ENCODE results near the gene AKT1. TPM values are rescaled to one million over a fixed set of nuclear protein-coding genes. Genes with fewer than 3 reads are reported as not detected.

The AKT1 gene
- total RNA-seq, 6 experiments from 2014 or later, result 66.7 to 92.1 (median 83.9) TPM

- H3K27me3 ChIP-seq, result no peaks in the 10 kb centered on the region
- no peak for TF ChIP-seq CTCF (IDR thresholded peaks at IDR 0.05)
- TF ChIP-seq POLR2A (IDR thresholded peaks at IDR 0.05), result no peak
- 93% methylated on average over 8 of the region's 16 CpGs for WGBS (ENCODE audit: insufficient coverage, low coverage, low lambda C conversion rate, missing lambda C conversion rate)
- peaks cover 0 to 18% (median 5%) of the 10 kb centered on the region in 4 donors for H3K36me3 ChIP-seq
- H3K9me3 ChIP-seq, result no peaks in the 10 kb centered on the region
- no peak overlapping the region for H3K4me3 ChIP-seq
- no peaks in the 10 kb centered on the region for H3K4me1 ChIP-seq
- DNase-seq (no peak), ATAC-seq (no peak)
- intact Hi-C loops (cut with DNase I), result no loop called here
- H3K27ac ChIP-seq, result no peak overlapping the region
These were observed 18.4 kb downstream of the AKT1 start for GRCh38 chr14:104776961-104777807.

DNA sequence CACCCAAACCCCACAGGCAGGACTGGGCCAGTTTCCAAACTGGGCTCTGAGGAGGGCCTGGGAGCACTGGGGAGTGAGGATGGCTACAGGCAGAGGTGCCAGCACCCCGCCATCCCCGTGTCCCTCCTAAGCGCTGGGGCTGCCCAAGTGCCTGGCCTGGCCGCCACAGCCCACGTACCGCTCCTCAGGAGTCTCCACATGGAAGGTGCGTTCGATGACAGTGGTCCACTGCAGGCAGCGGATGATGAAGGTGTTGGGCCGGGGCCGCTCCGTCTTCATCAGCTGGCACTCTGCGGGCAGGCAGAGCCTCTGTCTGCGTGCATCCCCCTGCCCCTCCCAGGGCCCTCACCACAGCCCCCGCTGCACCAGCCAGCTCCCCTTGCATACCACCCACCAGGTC lies 19.1 kb downstream of the AKT1 start:
- intact Hi-C loops (cut with DNase I), result no loop called here
- Histone ChIP-seq H3K36me3 (peaks cover 0 to 23% (median 10%) of the 10 kb centered on the region in 4 donors), H3K4me1 (no peaks in the 10 kb centered on the region), H3K4me3 (no peak overlapping the region), H3K9me3 (no peaks in the 10 kb centered on the region), H3K27ac (no peak overlapping the region), H3K27me3 (no peaks in the 10 kb centered on the region)
- ATAC-seq (no peak), DNase-seq (no peak)
- no CpG with 5 or more reads among the region's 15 CpGs for WGBS (ENCODE audit: insufficient coverage, low coverage, low lambda C conversion rate, missing lambda C conversion rate)
- TF ChIP-seq CTCF (IDR thresholded peaks at IDR 0.05) (no peak), POLR2A (IDR thresholded peaks at IDR 0.05) (no peak)

DNA sequence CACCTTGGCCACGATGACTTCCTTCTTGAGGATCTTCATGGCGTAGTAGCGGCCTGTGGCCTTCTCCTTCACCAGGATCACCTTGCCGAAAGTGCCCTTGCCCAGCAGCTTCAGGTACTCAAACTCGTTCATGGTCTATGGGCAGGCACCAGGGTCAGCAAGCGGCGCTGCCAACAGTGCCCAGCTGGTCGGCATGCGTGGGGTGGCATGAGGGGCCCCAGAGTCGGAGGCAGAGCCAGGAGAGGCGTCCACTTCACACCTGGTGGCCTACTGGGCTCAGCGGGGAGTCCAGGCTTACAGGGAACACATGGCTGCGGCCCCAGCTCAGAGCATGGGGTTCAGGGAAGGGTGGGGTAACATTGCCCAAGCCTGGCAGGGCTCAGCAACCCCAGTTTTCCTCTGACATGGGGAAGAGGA lies 20.5 kb downstream of the AKT1 start:
- Histone ChIP-seq H3K36me3 (peaks cover 0 to 28% (median 11%) of the 10 kb centered on the region in 4 donors), H3K9me3 (no peaks in the 10 kb centered on the region), H3K4me3 (no peak overlapping the region), H3K4me1 (no peaks in the 10 kb centered on the region), H3K27me3 (no peaks in the 10 kb centered on the region), H3K27ac (no peak overlapping the region)
- 100% methylated on average over 8 of the region's 13 CpGs for WGBS (ENCODE audit: insufficient coverage, low coverage, low lambda C conversion rate, missing lambda C conversion rate)
- TF ChIP-seq POLR2A (IDR thresholded peaks at IDR 0.05) (no peak), CTCF (IDR thresholded peaks at IDR 0.05) (no peak)
- intact Hi-C loops (cut with DNase I), result no loop called here
- DNase-seq, result no peak
- ATAC-seq, result no peak

- H3K27ac ChIP-seq, result no peak overlapping the region
- WGBS (ENCODE audit: insufficient coverage, low coverage, low lambda C conversion rate, missing lambda C conversion rate), result 87% methylated on average over 6 of the region's 20 CpGs
- no peaks in the 10 kb centered on the region for H3K9me3 ChIP-seq
- DNase-seq, result no peak
- TF ChIP-seq CTCF (IDR thresholded peaks at IDR 0.05) (no peak), POLR2A (IDR thresholded peaks at IDR 0.05) (no peak)
- intact Hi-C loops (cut with DNase I), result loop anchor here in 1 of 2 donors (5.0 kb wide), 1 partner anchor 48 kb away; no protein-coding TSS in a partner anchor
- H3K4me1 ChIP-seq, result no peaks in the 10 kb centered on the region
- H3K36me3 ChIP-seq, result peaks cover 0 to 25% (median 11%) of the 10 kb centered on the region in 4 donors
- no peak for ATAC-seq
- no peaks in the 10 kb centered on the region for H3K27me3 ChIP-seq
- no peak overlapping the region for H3K4me3 ChIP-seq
These were observed 21.0 kb downstream of the AKT1 start for GRCh38 chr14:104774453-104775072.
